Measurements from ENCODE around the gene CLRN3.

The CLRN3 gene

GRCh38 chr10:127834791-127835190 is 58.0 kb downstream of the CLRN3 start:
- no peak for DNase-seq

- DNase-seq, result no peak
Measured at GRCh38 chr10:127834221-127834620, 58.5 kb downstream of the CLRN3 start.

GRCh38 chr10:127833804-127834203 is 58.9 kb downstream of the CLRN3 start:
- DNase-seq, result no peak

DNA sequence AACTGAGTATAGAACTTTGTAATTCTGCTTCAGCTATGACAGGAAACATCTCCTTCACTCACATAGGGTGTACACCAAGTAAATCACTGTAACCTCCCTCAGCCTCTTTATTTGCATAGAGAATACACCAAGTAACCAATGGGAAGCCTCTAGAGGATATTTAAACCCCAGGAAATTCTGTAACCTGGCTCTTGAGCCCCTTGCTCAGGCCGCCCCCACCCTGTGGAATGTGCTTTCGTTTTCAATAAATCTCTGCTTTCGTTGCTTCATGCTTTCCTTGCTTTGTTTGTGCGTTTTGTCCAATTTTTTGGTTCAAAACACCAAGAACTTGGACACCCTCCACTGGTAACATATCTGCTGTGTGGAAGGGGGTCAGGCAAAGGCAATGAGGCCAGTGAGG is 60.2 kb downstream of the CLRN3 start:
- no peak for DNase-seq

DNA sequence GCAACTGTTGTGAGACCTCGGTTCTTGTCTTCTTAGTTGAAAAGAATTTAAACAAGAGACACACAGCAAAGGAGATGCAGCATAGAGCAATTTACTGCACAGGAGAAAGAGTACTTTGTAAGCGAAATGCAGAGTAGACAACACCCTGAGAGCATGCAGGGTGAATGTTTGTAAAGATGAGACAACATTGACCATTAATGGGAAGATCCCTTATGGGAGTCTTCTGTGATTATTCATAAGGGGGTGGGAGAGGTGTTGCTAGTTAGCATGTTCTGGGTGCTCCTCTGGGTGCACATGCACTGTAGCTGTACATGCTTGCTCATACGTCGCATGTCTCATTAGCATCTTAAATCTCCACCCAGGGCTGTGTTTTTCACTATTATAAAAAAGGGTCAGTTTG is 62.3 kb downstream of the CLRN3 start:
- no peak for DNase-seq
